ENCODE data around the gene TRPV3. TPM values are rescaled to one million over a fixed set of nuclear protein-coding genes. Genes with fewer than 3 reads are reported as not detected.
"Not testable (repeated sequence)": the region's sequence is repeated elsewhere in the genome, so short reads cannot be mapped to it uniquely, and the experiment has no call there.

TRPV3 gene
- total RNA-seq, 1 experiment from 2014 or later, result 0.31 TPM

- CTCF ChIA-PET, result interaction anchor here (0.6 kb wide), 1 partner anchor 20 kb away, joined by 11 read pairs; no protein-coding TSS in a partner anchor
- Histone ChIP-seq H3K36me3 (ENCODE audit: control insufficient read depth, insufficient read depth, low read length) (no peaks in the 10 kb centered on the region), H3K9me3 (ENCODE audit: control insufficient read depth, insufficient read depth, low read depth, low read length) (no peaks in the 10 kb centered on the region), H3K4me1 (ENCODE audit: control insufficient read depth, insufficient read depth, low read length) (no peaks in the 10 kb centered on the region), H3K4me3 (ENCODE audit: low read depth in 2 of 2, low read length in 2 of 2) (no peak overlapping the region), H3K27ac (ENCODE audit: low read length) (no peak overlapping the region), H3K27me3 (ENCODE audit: control insufficient read depth, insufficient read depth, low read length) (no peaks in the 10 kb centered on the region)
- in situ Hi-C loops (cut with HindIII; ENCODE audit: low pct_unique_long_range_greater_than_20kb, low sequenced_read_pairs), result no loop called here
- intact Hi-C loops (cut with micrococcal nuclease; ENCODE audit: unreplicated experiment), result no loop called here
- BruUV-seq (replicated peaks), result no TSS peak
- TF ChIP-seq, protein P1, sequence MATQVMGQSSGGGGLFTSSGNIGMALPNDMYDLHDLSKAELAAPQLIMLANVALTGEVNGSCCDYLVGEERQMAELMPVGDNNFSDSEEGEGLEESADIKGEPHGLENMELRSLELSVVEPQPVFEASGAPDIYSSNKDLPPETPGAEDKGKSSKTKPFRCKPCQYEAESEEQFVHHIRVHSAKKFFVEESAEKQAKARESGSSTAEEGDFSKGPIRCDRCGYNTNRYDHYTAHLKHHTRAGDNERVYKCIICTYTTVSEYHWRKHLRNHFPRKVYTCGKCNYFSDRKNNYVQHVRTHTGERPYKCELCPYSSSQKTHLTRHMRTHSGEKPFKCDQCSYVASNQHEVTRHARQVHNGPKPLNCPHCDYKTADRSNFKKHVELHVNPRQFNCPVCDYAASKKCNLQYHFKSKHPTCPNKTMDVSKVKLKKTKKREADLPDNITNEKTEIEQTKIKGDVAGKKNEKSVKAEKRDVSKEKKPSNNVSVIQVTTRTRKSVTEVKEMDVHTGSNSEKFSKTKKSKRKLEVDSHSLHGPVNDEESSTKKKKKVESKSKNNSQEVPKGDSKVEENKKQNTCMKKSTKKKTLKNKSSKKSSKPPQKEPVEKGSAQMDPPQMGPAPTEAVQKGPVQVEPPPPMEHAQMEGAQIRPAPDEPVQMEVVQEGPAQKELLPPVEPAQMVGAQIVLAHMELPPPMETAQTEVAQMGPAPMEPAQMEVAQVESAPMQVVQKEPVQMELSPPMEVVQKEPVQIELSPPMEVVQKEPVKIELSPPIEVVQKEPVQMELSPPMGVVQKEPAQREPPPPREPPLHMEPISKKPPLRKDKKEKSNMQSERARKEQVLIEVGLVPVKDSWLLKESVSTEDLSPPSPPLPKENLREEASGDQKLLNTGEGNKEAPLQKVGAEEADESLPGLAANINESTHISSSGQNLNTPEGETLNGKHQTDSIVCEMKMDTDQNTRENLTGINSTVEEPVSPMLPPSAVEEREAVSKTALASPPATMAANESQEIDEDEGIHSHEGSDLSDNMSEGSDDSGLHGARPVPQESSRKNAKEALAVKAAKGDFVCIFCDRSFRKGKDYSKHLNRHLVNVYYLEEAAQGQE (IDR thresholded peaks at IDR 0.05; ENCODE audit: insufficient read depth in 1 of 2, low read depth in 2 of 2, low read length in 1 of 2), result no peak
- TF ChIP-seq CTCF (IDR thresholded peaks at IDR 0.05) (no peak), TCF7L2 (IDR thresholded peaks at IDR 0.05; ENCODE audit: low read depth, low read length) (no peak), POLR2AphosphoS5 (IDR thresholded peaks at IDR 0.05; ENCODE audit: low read depth, low read length) (no peak), SIN3A (IDR thresholded peaks at IDR 0.05; ENCODE audit: borderline replicate concordance, insufficient read depth, low read depth, low read length) (no peak)
- DNase-seq (ENCODE audit: low read depth, low spot score) (no peak), ATAC-seq (no peak)
- POLR2A ChIA-PET, result no interaction called here
These were observed 42.7 kb downstream of the TRPV3 start for GRCh38 chr17:3514873-3515272.

- ATAC-seq; H3K27ac ChIP-seq (ENCODE audit: low read length); BruUV-seq (replicated peaks); POLR2A ChIA-PET; H3K4me3 ChIP-seq (ENCODE audit: low read depth in 2 of 2, low read length in 2 of 2); H3K9me3 ChIP-seq (ENCODE audit: control insufficient read depth, insufficient read depth, low read depth, low read length); H3K36me3 ChIP-seq (ENCODE audit: control insufficient read depth, insufficient read depth, low read length); intact Hi-C loops (cut with micrococcal nuclease; ENCODE audit: unreplicated experiment); H3K27me3 ChIP-seq (ENCODE audit: control insufficient read depth, insufficient read depth, low read length); in situ Hi-C loops (cut with HindIII; ENCODE audit: low pct_unique_long_range_greater_than_20kb, low sequenced_read_pairs); H3K4me1 ChIP-seq (ENCODE audit: control insufficient read depth, insufficient read depth, low read length); DNase-seq (ENCODE audit: low read depth, low spot score): not testable (repeated sequence)
- CTCF ChIA-PET, result interaction anchor here (0.6 kb wide), 1 partner anchor 21 kb away, joined by 11 read pairs; no protein-coding TSS in a partner anchor
These were observed 43.4 kb downstream of the TRPV3 start for GRCh38 chr17:3514167-3514566.

- ATAC-seq (no peak), DNase-seq (ENCODE audit: low read depth, low spot score) (no peak)
- POLR2A ChIA-PET, result no interaction called here
- intact Hi-C loops (cut with micrococcal nuclease; ENCODE audit: unreplicated experiment), result no loop called here
- no peak overlapping the region for H3K27ac ChIP-seq (ENCODE audit: low read length)
- no peaks in the 10 kb centered on the region for H3K36me3 ChIP-seq (ENCODE audit: control insufficient read depth, insufficient read depth, low read length)
- no peak overlapping the region for H3K4me3 ChIP-seq (ENCODE audit: low read depth in 2 of 2, low read length in 2 of 2)
- CTCF ChIA-PET, result no interaction called here
- in situ Hi-C loops (cut with HindIII; ENCODE audit: low pct_unique_long_range_greater_than_20kb, low sequenced_read_pairs), result no loop called here
- H3K27me3 ChIP-seq (ENCODE audit: control insufficient read depth, insufficient read depth, low read length), result no peaks in the 10 kb centered on the region
- no peaks in the 10 kb centered on the region for H3K9me3 ChIP-seq (ENCODE audit: control insufficient read depth, insufficient read depth, low read depth, low read length)
- no peaks in the 10 kb centered on the region for H3K4me1 ChIP-seq (ENCODE audit: control insufficient read depth, insufficient read depth, low read length)
- TF ChIP-seq TCF7L2 (IDR thresholded peaks at IDR 0.05; ENCODE audit: low read depth, low read length), result no peak
- no peak for TF ChIP-seq SIN3A (IDR thresholded peaks at IDR 0.05; ENCODE audit: borderline replicate concordance, insufficient read depth, low read depth, low read length)
- TF ChIP-seq, protein P1 (IDR thresholded peaks at IDR 0.05; ENCODE audit: insufficient read depth in 1 of 2, low read depth in 2 of 2, low read length in 1 of 2), result no peak
- TF ChIP-seq POLR2AphosphoS5 (IDR thresholded peaks at IDR 0.05; ENCODE audit: low read depth, low read length), result no peak
- no peak for TF ChIP-seq CTCF (IDR thresholded peaks at IDR 0.05)
- no TSS peak for BruUV-seq (replicated peaks)
These were observed 44.1 kb downstream of the TRPV3 start for GRCh38 chr17:3513305-3514035.

Data from Panc1 (cell line).